Prostate gland (tissue), 2 donors: Measurements from ENCODE around the gene KERA.

Experiments used
- POLR2A ChIP-seq: fragments of 450-650 bp; IDR thresholded peaks from one replicate; pipeline ENCODE4 v1.6.1; 2016; ENCODE audit warnings: antibody characterized with exemption, mild to moderate bottlenecking
- TF ChIP-seq, protein P1 (sequence below), 4 experiments: fragments of 200-600 bp in 2 of 4; fragments of 450-650 bp in 2 of 4; sonication (generic) in 2 of 4; IDR thresholded peaks; 1 replicate in 3 of 4; 2 replicates in 1 of 4; pipeline ENCODE4 v1.5.1; 2016 to 2019; ENCODE audit warnings: antibody characterized with exemption in 4 of 4, mild to moderate bottlenecking in 2 of 4, moderate library complexity in 2 of 4

DNA sequence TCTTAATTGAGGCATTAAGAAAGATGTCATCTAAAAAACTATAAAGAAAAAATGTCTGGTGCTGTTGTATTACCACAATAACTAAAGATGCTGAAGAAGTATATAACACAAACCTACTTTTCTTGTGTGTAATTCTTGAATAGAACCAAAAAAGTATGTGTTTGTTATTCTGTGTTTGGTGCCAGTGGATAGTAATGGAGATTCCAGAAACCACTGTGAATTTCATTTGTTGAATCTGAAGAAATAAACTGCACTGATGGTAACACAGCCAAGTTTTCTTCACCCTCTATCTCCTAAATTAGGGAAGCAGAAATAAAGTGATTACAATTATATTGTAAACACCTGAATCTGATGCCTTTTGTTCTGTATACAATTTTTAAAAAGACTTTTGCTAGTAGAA, 13.1 kb upstream of the KERA start:
- TF ChIP-seq, protein P1, sequence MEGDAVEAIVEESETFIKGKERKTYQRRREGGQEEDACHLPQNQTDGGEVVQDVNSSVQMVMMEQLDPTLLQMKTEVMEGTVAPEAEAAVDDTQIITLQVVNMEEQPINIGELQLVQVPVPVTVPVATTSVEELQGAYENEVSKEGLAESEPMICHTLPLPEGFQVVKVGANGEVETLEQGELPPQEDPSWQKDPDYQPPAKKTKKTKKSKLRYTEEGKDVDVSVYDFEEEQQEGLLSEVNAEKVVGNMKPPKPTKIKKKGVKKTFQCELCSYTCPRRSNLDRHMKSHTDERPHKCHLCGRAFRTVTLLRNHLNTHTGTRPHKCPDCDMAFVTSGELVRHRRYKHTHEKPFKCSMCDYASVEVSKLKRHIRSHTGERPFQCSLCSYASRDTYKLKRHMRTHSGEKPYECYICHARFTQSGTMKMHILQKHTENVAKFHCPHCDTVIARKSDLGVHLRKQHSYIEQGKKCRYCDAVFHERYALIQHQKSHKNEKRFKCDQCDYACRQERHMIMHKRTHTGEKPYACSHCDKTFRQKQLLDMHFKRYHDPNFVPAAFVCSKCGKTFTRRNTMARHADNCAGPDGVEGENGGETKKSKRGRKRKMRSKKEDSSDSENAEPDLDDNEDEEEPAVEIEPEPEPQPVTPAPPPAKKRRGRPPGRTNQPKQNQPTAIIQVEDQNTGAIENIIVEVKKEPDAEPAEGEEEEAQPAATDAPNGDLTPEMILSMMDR (IDR thresholded peaks at IDR 0.05): no peak
- TF ChIP-seq POLR2A: no peak
